ENCODE data around the gene CCND1. TPM values are rescaled to one million over a fixed set of nuclear protein-coding genes. Genes with fewer than 3 reads are reported as not detected.

The CCND1 gene
- 55.6 TPM for total RNA-seq (ENCODE audit: unreplicated experiment)
- long read RNA-seq, full-length matches to known transcripts, result 13 of 16 reads
- long read RNA-seq, partial matches to known transcripts, result 0 of 16 reads
- long read RNA-seq, other reads (novel, unspliced or antisense), result 3 of 16 reads

DNA sequence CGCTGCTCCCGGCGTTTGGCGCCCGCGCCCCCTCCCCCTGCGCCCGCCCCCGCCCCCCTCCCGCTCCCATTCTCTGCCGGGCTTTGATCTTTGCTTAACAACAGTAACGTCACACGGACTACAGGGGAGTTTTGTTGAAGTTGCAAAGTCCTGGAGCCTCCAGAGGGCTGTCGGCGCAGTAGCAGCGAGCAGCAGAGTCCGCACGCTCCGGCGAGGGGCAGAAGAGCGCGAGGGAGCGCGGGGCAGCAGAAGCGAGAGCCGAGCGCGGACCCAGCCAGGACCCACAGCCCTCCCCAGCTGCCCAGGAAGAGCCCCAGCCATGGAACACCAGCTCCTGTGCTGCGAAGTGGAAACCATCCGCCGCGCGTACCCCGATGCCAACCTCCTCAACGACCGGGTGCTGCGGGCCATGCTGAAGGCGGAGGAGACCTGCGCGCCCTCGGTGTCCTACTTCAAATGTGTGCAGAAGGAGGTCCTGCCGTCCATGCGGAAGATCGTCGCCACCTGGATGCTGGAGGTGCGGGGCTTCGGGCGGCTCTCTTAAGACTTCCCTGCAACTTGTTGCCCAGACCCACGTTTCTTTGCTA lies at the start of gene CCND1:
CCND1 (plus strand) TSS at position 162 of the 587 bp plus-strand sequence; CDS start at position 320, 158 bp downstream.
- H3K4me1 Mint-ChIP-seq (ENCODE audit: unreplicated experiment), result peaks cover 13% of the 10 kb centered on the region
- no peaks in the 10 kb centered on the region for H3K27me3 Mint-ChIP-seq (ENCODE audit: unreplicated experiment)
- TF ChIP-seq, protein P1, sequence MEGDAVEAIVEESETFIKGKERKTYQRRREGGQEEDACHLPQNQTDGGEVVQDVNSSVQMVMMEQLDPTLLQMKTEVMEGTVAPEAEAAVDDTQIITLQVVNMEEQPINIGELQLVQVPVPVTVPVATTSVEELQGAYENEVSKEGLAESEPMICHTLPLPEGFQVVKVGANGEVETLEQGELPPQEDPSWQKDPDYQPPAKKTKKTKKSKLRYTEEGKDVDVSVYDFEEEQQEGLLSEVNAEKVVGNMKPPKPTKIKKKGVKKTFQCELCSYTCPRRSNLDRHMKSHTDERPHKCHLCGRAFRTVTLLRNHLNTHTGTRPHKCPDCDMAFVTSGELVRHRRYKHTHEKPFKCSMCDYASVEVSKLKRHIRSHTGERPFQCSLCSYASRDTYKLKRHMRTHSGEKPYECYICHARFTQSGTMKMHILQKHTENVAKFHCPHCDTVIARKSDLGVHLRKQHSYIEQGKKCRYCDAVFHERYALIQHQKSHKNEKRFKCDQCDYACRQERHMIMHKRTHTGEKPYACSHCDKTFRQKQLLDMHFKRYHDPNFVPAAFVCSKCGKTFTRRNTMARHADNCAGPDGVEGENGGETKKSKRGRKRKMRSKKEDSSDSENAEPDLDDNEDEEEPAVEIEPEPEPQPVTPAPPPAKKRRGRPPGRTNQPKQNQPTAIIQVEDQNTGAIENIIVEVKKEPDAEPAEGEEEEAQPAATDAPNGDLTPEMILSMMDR (IDR thresholded peaks at IDR 0.05; ENCODE audit: unreplicated experiment), result no peak
- H3K9me3 Mint-ChIP-seq (ENCODE audit: unreplicated experiment), result no peaks in the 10 kb centered on the region
- H3K4me3 Mint-ChIP-seq (ENCODE audit: unreplicated experiment), result peak within 1 kb of the TSS; percentile 90
- no peaks in the 10 kb centered on the region for H3K36me3 Mint-ChIP-seq (ENCODE audit: low read depth, unreplicated experiment)
- no peak within 1 kb of the TSS for H3K27ac Mint-ChIP-seq (ENCODE audit: unreplicated experiment)
- peak; percentile 74 for DNase-seq (ENCODE audit: low spot score)

DNA sequence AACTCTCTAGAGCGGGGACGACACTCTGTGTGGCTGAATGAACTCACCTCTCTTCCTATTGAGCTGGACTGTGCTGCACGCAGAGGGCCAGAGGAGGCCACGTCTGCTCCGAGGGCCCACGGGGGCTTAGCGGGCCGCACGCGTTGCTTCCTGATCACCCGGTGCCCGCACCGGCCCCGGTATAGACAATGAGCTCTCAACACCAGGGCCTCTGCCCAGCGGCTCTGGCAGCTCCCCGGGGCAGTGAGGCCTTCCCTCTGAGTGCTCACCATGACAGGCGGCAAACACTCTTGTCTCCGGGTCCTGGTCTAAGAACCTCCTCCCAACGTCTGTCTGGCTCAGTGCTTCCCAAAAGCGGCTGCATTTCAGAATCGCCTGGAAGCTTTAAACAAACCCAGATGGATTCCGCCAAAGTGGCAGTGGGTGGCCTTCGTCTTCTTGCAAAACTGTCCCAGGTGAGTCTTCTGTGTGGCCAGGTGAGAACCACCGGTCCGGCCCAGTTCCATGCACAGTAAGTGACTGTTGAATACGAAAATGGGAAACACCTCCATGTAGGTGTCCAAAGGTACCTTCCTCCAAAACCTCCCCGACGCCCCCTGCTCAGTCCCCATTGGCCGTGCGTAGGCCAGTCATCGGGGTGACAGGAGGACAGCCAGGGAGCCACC lies 47.8 kb upstream of the CCND1 start:
- Mint-ChIP-seq H3K4me1 (ENCODE audit: unreplicated experiment) (no peaks in the 10 kb centered on the region), H3K4me3 (ENCODE audit: unreplicated experiment) (no peak overlapping the region), H3K27ac (ENCODE audit: unreplicated experiment) (no peak overlapping the region), H3K36me3 (ENCODE audit: low read depth, unreplicated experiment) (no peaks in the 10 kb centered on the region), H3K27me3 (ENCODE audit: unreplicated experiment) (peaks cover 2% of the 10 kb centered on the region), H3K9me3 (ENCODE audit: unreplicated experiment) (no peaks in the 10 kb centered on the region)
- DNase-seq (ENCODE audit: low spot score), result no peak
- TF ChIP-seq, protein P1 (IDR thresholded peaks at IDR 0.05; ENCODE audit: unreplicated experiment), result no peak

DNA sequence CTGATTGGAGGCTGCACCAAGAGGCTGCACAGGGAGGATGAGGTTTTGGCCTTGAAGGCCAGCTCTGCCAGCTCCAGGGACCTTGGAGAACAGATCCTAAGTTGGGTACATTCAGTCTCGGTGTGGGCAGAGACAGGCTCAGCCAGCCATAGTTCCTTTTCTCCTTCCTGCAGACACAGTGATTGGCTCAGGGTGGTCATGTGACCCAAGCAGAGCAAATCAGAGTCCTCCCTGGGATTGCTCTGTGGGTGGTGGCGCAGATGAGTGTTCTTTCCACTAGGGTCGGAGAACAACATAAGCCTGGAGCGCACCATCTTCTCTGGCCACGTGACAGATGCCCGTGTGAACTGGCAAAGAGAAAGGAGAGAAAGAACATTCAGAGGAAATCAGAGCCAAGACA lies 47.1 kb upstream of the CCND1 start:
- TF ChIP-seq, protein P1 (IDR thresholded peaks at IDR 0.05; ENCODE audit: unreplicated experiment), result no peak
- no peak overlapping the region for H3K4me3 Mint-ChIP-seq (ENCODE audit: unreplicated experiment)
- no peak overlapping the region for H3K27ac Mint-ChIP-seq (ENCODE audit: unreplicated experiment)
- H3K36me3 Mint-ChIP-seq (ENCODE audit: low read depth, unreplicated experiment), result no peaks in the 10 kb centered on the region
- no peaks in the 10 kb centered on the region for H3K9me3 Mint-ChIP-seq (ENCODE audit: unreplicated experiment)
- peaks cover 2% of the 10 kb centered on the region for H3K27me3 Mint-ChIP-seq (ENCODE audit: unreplicated experiment)
- DNase-seq (ENCODE audit: low spot score), result no peak
- no peaks in the 10 kb centered on the region for H3K4me1 Mint-ChIP-seq (ENCODE audit: unreplicated experiment)

DNA sequence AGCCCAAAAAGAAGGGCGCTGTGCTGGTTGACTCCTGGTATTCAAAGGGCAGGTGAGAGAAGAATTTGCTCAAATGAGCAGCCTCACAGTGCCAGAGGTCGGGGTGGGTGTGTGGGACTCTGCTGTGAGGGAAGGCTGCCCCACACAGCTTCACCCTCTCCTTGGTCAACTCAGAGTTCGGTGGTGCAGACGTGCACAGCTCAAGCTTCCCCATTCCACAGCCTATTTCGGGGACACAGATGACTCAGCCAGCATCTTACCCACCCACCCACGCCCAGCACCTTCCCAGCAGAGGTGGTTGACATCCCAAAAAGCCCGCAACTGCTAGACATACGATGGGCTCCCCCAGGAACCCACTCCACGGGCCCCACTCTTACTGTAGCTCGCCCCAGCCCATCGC lies 46.5 kb upstream of the CCND1 start:
- DNase-seq (ENCODE audit: low spot score), result no peak
- H3K4me1 Mint-ChIP-seq (ENCODE audit: unreplicated experiment), result no peaks in the 10 kb centered on the region
- TF ChIP-seq, protein P1 (IDR thresholded peaks at IDR 0.05; ENCODE audit: unreplicated experiment), result no peak
- no peaks in the 10 kb centered on the region for H3K36me3 Mint-ChIP-seq (ENCODE audit: low read depth, unreplicated experiment)
- H3K9me3 Mint-ChIP-seq (ENCODE audit: unreplicated experiment), result no peaks in the 10 kb centered on the region
- peaks cover 2% of the 10 kb centered on the region for H3K27me3 Mint-ChIP-seq (ENCODE audit: unreplicated experiment)
- H3K4me3 Mint-ChIP-seq (ENCODE audit: unreplicated experiment), result no peak overlapping the region
- no peak overlapping the region for H3K27ac Mint-ChIP-seq (ENCODE audit: unreplicated experiment)

All from endothelial cell (in vitro differentiated cells).